HG03342 (cell line): ENCODE measurements around the gene PASK.

Experiments
- ATAC-seq: cut with Tn5 transposase; IDR thresholded peaks from one replicate; pipeline ENCODE4 v1.9.1; 2021; ENCODE audit warnings: mild to moderate bottlenecking, moderate library complexity; ENCODE audit not compliant: unreplicated experiment

The PASK gene

DNA sequence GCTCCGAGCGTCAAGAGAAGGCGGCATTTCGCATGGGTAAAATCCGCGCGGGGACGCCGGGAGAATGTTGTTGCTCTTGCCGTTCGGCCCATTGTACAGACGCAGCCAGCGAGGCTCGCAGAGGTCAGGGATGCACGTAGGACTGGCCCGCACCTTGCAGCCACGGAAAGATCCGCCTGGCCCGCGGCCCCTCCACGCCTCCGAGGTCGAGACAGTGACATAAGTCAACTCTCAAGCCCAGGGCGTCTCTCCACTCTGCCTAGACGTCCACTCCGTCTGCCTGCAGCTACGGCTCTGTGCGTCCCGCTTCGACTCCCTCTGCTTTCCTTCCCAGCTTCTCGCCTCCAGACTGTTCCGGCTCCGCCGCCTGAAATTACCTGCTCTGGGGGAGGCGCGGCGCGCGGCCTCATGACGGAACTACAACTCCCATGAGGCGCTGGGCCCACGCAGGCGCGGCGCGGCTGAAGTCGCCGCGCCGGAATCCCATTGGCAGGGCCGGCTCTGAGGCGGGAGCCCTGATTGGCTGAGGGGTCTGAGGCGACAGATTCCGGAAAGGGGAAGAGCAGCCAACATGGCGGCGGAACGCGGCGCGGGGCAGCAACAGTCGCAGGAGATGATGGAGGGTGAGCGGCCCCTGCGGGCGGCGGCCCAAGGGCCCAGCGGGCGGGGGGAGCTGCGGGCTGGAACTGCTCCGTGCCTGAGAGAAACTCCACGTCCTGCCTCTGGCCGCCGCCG lies 820 bp upstream of the PASK start, which contains the start of gene PPP1R7:
PPP1R7 (plus strand) TSS at position 543 of the 735 bp plus-strand sequence; CDS start at position 572, 29 bp downstream.
- peak; percentile 67 for ATAC-seq

DNA sequence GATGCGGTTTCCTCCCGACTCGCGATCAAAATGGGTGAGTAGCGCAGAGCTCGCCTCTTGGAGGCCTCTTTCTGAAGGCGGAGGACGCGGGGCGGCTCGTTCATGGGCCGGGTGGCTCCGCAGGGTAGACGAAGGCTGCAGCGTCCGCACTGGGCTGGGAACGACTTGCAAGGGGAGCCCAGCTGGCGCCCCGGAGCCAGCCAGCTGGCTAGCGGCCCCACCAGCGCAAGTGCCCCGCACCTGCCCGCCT lies 328 bp upstream of the PASK start:
- peak; percentile 12 for ATAC-seq

DNA sequence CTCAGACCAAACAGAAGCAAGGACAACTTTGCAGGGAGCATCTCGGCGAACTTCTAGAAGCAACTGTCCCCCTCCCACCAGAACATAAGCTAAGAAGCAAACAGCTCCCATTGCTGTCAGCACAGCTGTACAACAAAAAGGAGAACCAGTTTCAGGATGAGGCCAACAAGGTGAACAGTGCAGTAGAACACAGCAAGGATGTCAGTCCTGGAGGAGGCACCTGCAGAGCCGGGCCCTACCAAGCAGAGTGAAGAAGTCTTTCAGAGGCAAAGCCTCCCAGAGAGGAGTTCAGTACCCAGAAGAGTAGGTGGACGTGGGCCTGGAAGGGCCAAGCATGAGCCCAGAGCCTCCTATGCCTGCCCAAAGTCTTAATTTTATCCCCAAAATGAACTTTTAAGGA lies 1.0 kb downstream of the PASK start:
- ATAC-seq, result no peak

DNA sequence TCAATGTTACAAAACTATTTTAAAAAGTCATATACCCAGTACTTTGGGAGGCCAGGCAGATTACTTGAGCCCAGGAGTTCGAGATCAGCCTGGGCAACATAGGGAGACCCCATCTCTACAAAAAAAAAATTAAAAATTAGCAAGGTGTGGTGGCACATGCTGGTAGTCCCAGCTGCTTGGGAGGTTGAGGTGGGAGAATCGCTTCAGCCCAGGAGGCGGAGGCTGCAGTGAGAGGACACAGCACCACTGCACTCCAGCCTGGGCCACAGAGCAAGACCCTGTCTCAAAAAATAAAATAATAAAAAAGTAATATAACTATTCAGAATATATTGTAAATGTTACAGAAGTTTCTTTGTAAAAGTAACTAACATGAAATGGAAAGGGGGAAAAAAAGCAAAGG lies 1.9 kb downstream of the PASK start:
- no peak for ATAC-seq

- no peak for ATAC-seq
Measured at GRCh38 chr2:241146286-241146685, 3.0 kb downstream of the PASK start.

GRCh38 chr2:241142593-241142992 lies 6.7 kb downstream of the PASK start:
- no peak for ATAC-seq

DNA sequence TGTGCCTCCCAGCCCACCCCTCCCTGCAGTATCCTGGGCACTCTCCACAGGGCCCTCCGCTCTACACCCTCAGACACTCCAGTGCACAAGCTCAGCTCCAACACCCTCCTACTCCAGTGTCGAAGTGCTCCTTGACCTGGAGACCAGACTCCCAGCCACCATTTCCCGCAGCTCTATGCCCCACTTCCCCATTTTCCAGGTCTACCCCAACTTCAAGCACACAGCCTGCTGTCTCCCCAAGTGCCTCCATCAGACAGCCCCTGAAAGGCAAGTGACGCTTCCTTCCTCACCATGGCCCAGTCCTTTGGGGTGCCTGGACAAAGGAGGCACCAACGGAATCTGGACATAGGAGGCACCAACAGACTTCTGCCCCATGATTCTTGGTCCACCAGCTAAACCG lies 7.2 kb downstream of the PASK start:
- ATAC-seq, result no peak

GRCh38 chr2:241141214-241141770 lies 8.0 kb downstream of the PASK start:
- ATAC-seq, result no peak

DNA sequence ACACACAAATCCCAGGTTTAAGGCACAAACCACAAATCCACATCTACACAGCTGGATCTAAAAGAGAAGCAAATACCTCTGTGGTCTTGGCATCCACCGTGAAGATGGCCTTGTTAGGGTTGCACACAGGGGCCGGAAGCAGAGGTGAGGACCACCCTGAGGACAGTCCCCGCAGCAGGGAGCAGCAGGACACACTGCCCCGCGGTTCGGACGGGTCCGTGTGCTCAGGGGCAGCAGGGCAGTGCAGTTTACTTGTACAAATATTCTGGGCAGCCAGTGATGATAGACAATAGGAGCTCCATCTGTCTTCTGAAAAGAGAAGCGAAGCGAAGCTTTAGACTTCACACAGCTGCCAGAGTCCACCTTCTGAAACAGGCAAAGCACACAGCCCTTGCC lies 8.8 kb downstream of the PASK start:
- no peak for ATAC-seq

GRCh38 chr2:241139531-241140444 lies 9.5 kb downstream of the PASK start:
- ATAC-seq, result no peak

- ATAC-seq, result no peak
Measured at GRCh38 chr2:241138471-241138870, 10.8 kb downstream of the PASK start.

GRCh38 chr2:241137276-241138190 lies 11.7 kb downstream of the PASK start:
- no peak for ATAC-seq

DNA sequence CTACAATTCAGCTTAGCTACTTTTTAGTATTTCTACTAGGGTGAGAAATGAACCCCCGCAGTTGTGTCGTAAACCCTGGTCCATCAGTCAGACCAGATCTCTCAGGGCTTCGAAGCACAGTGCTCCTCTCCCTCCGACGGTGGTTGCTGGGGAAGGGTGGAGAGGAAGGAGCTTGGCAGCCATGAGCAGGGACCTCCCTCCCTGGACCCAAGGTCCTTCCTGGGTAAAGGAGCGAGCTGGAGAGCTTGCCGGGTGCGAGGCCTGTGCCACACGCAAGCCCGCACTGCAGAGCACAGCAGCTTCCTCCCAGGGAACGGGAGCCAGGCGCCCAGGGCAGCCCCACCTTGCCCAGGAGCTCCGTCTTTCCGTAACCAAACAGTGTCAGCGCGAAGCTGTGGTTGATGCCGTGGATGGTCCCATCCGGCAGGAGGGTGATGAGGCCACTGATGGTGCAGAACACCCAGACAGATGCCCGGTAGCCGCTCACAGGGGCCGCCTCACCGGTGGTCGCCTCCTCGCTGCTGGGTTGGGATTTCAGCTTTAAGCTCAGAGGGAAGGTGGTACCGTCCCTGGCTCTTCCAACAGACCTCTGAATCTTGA lies 12.5 kb downstream of the PASK start:
- no peak for ATAC-seq

DNA sequence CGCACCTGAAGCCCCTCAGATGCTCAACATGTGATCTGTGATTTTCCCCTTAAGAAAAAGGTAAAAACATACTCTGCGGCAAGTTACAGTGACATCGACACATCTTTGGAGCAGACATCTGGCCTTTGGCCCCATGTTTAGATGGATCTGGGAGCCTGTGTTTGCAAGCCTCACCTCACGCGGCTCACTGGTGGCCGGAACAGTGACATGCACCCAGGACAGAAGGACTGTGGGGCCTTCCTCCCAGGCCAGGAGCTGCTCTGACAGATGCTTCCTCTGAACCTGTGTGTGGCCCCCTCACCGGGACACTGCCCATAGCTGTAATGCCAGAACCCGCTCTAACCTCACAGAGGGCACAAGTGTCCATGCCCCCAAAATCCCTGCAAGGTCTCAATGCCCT lies 13.1 kb downstream of the PASK start:
- no peak for ATAC-seq

- no peak for ATAC-seq
Measured at GRCh38 chr2:241135737-241136136, 13.5 kb downstream of the PASK start.

DNA sequence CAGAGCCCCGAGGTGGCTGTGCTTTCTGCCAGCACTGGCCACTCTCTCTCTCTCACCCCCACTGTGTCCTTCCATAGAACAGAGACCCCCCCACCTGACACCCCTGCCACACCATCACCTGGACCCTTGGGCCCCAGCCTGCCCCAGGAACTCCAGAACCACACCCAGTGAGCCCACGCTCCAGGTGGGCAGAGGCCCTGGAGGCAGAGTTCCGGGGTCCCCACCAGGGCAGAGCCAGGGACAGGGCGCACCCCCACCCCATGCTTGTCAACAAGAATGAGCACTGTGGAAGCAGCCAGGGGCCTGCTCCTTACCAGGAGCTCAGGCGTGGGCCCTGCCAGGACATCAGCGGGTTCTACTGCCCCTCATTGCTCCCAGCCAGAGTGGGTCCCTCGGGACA lies 14.6 kb downstream of the PASK start:
- ATAC-seq, result no peak

DNA sequence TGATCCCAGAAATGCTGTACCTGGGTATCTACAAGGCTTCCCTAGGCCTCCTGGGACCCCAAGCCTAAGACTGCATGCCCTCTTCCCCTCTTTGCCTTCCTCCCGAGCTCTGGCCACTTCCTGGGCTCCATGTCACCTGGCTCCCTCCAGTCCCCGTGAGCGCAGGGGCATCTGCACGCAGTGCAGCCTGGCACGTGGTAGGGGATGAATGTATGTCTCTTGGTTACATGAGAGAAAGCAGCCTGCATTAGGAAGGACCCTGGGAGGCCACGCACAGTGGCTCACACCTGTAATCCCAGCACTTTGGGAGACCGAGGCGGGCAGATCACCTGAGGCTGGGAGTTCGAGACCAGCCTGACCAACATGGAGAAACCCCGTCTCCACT lies 15.8 kb downstream of the PASK start:
- no peak for ATAC-seq

- no peak for ATAC-seq
Measured at GRCh38 chr2:241132538-241133435, 16.5 kb downstream of the PASK start.

DNA sequence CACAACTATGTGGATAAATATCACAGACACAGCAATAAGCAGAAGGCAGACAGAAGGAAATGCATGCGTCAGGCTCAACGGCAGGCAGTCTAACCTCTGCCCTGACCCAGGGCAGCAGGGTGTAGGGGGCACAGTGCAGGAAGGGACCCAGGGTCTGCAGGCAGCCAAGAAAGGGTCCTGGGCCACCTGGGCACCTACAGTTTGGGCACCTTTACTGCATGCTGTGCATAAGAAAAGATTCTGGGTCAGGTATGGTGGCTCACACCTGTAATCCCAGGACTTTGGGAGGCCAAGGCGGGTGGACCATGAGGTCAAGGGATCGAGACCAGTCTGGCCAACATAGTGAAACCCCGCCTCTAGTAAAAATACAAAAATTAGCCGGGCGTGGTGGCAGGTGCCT lies 17.7 kb downstream of the PASK start:
- no peak for ATAC-seq

DNA sequence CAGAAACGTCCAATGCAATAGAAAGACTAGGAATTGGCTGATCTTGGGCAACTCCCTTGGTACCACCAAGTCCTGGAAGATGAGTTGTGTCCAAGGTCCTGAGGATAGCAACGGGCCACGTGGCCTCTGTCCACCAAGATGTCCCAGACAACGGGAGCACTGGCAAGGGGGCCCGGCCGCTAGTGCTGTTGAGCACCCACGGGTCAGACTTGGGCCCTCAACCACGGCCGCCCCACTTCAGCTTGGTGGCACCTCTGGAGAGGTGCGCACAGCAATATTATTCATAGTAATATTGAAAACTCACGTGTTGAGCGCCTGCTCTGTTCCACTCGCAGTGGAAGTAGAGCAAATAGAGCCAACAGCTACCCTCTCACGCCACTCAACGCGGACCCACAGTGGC lies 19.0 kb downstream of the PASK start:
- ATAC-seq, result no peak
